HepG2 (cell line): ENCODE results near the gene ARHGAP26. TPM values are rescaled to one million over a fixed set of nuclear protein-coding genes. Genes with fewer than 3 reads are reported as not detected.

Source experiments
- CENPBD1 ChIP-seq: sonication (generic); formaldehyde crosslinking; IDR thresholded peaks from 2 replicates; pipeline ENCODE4 v1.8.0; 2022; ENCODE audit warnings: missing genetic modification reagents, low read depth, mild to moderate bottlenecking, borderline replicate concordance
- DDIT3 ChIP-seq: sonication (generic); formaldehyde crosslinking; IDR thresholded peaks from 2 replicates; pipeline ENCODE4 v1.4.0; 2020; ENCODE audit warnings: mild to moderate bottlenecking, missing genetic modification reagents
- FOXO4 ChIP-seq: sonication (generic); formaldehyde crosslinking; conservative IDR thresholded peaks from 2 replicates; pipeline ENCODE4 v1.8.1; 2023; ENCODE audit warnings: missing genetic modification reagents
- GABPB1 ChIP-seq: IDR thresholded peaks from 2 replicates; pipeline ENCODE4 v1.6.1; 2016; ENCODE audit warnings: mild to moderate bottlenecking, missing genetic modification reagents, moderate library complexity, missing compliant biosample characterization
- HMG20B ChIP-seq: conservative IDR thresholded peaks from 2 replicates; pipeline ENCODE4 v1.6.1; 2016; ENCODE audit warnings: missing genetic modification reagents, missing compliant biosample characterization
- LRRFIP1 ChIP-seq: sonication (generic); formaldehyde crosslinking; conservative IDR thresholded peaks from 2 replicates; pipeline ENCODE4 v1.4.0; 2020; ENCODE audit warnings: missing genetic modification reagents
- NFE2L2 ChIP-seq: fragments of 150-350 bp; IDR thresholded peaks from 2 replicates; pipeline ENCODE4 v1.6.1; 2014; ENCODE audit warnings: low read length
- ONECUT2 ChIP-seq: sonication (generic); formaldehyde crosslinking; IDR thresholded peaks from 2 replicates; pipeline ENCODE4 v1.4.0; 2020; ENCODE audit warnings: missing genetic modification reagents
- SAP130 ChIP-seq: IDR thresholded peaks from 2 replicates; pipeline ENCODE4 v1.6.1; 2016; ENCODE audit warnings: low read depth
- SKIL ChIP-seq: sonication (generic); formaldehyde crosslinking; IDR thresholded peaks from 2 replicates; pipeline ENCODE4 v1.8.0; 2022; ENCODE audit warnings: missing genetic modification reagents, mild to moderate bottlenecking, moderate library complexity, borderline replicate concordance
- SMC3 ChIP-seq: IDR thresholded peaks from 2 replicates; pipeline ENCODE4 v1.6.1; 2011; ENCODE audit warnings: low read length, improper control_type of control experiment
- TCF7L2 ChIP-seq: IDR thresholded peaks from 2 replicates; pipeline ENCODE4 v1.6.1; 2011; ENCODE audit warnings: mild to moderate bottlenecking, low read depth, low read length, moderate library complexity
- WIZ ChIP-seq: sonication (generic); formaldehyde crosslinking; IDR thresholded peaks from 2 replicates; pipeline ENCODE4 v1.5.1; 2020; ENCODE audit warnings: mild to moderate bottlenecking, missing genetic modification reagents
- XRCC5 ChIP-seq: fragments of 200-400 bp; formaldehyde crosslinking; optimal IDR thresholded peaks from 2 replicates; pipeline ENCODE3; 2017; ENCODE audit warnings: mild to moderate bottlenecking, low read length
- ZBTB44 ChIP-seq: sonication (generic); formaldehyde crosslinking; IDR thresholded peaks from 2 replicates; pipeline ENCODE4 v1.4.0; 2020; ENCODE audit warnings: missing genetic modification reagents
- ZFAT ChIP-seq: sonication (generic); formaldehyde crosslinking; conservative IDR thresholded peaks from 2 replicates; pipeline ENCODE4 v1.8.1; 2023; ENCODE audit warnings: missing genetic modification reagents, inconsistent platforms
- ZKSCAN1 ChIP-seq: fragments of 150-350 bp; IDR thresholded peaks from 2 replicates; pipeline ENCODE4 v1.6.1; 2014; ENCODE audit warnings: low read length
- ZNF274 ChIP-seq: sonication (generic); formaldehyde crosslinking; IDR thresholded peaks from 2 replicates; pipeline ENCODE4 v1.5.1; 2020; ENCODE audit warnings: mild to moderate bottlenecking, missing genetic modification reagents
- ZNF331 ChIP-seq: sonication (generic); formaldehyde crosslinking; IDR thresholded peaks from 2 replicates; pipeline ENCODE4 v1.4.0; 2020; ENCODE audit warnings: missing genetic modification reagents
- ZNF33A ChIP-seq: sonication (generic); formaldehyde crosslinking; IDR thresholded peaks from 2 replicates; pipeline ENCODE4 v1.5.1; 2020; ENCODE audit warnings: missing genetic modification reagents, mild to moderate bottlenecking, moderate library complexity, borderline replicate concordance
- ZNF780A ChIP-seq: sonication (generic); formaldehyde crosslinking; IDR thresholded peaks from 2 replicates; pipeline ENCODE4 v1.8.0; 2022; ENCODE audit warnings: mild to moderate bottlenecking, missing genetic modification reagents, moderate library complexity
- polyA plus RNA-seq, 8 experiments: library from polyadenylated mRNA; depleted of rRNA in 3 of 8; stranded (reverse) in 7 of 8; unstranded in 1 of 8; fragments of >200 nt; fragmentation: Illumina TruSeq in 4 of 8; extraction: Trizol in 4 of 8; gene quantifications; 2 replicates each; pipeline versions ENCODE4 v1.2.1 to v1.2.3, GENCODE V29; 2011 to 2016; ENCODE audit warnings: low read depth in 4 of 8, missing spikeins in 1 of 8, mixed read lengths in 1 of 8; ENCODE audit not compliant: insufficient read depth in 1 of 8
- total RNA-seq, 5 experiments: library from RNA; depleted of rRNA; stranded (reverse); fragments of >200 nt; fragmentation: Illumina TruSeq; extraction: Trizol; gene quantifications; 2 replicates each; pipeline ENCODE4 v1.2.3, GENCODE V29; 2016; ENCODE audit warnings: low read depth in 1 of 5

The ARHGAP26 gene
- total and polyA plus RNA-seq, 2 of the 13 experiments (the other 11 are each of a cell fraction or from before 2014, with no cell fraction given) = 9.6 to 18.2 TPM

GRCh38 chr5:142821733-142822487, 51.7 kb downstream of the ARHGAP26 start (continued):
- no peak for TF ChIP-seq HMG20B (CRISPR knock-in tag)
- TF ChIP-seq ZKSCAN1 = no peak
- TF ChIP-seq ONECUT2 (CRISPR knock-in tag) = no peak
- peak; percentile 66; the same call in 1 of the 2 replicates for TF ChIP-seq TCF7L2
- TF ChIP-seq SAP130 (CRISPR knock-in tag) = peak; percentile 43
- no peak for TF ChIP-seq LRRFIP1
- TF ChIP-seq SMC3 = no peak
- TF ChIP-seq ZNF780A (CRISPR knock-in tag) = no peak
- no peak for TF ChIP-seq ZFAT (CRISPR knock-in tag)
- no peak for TF ChIP-seq GABPB1 (CRISPR knock-in tag)
- TF ChIP-seq CENPBD1 (CRISPR knock-in tag) = no peak
- TF ChIP-seq WIZ = no peak
- no peak for TF ChIP-seq ZNF274 (CRISPR knock-in tag)
- no peak for TF ChIP-seq SKIL (CRISPR knock-in tag)
- TF ChIP-seq ZBTB44 (CRISPR knock-in tag) = no peak
- TF ChIP-seq XRCC5 = no peak
- no peak for TF ChIP-seq FOXO4 (CRISPR knock-in tag)
- no peak for TF ChIP-seq ZNF33A (CRISPR knock-in tag)
- no peak for TF ChIP-seq NFE2L2
- no peak for TF ChIP-seq ZNF331 (CRISPR knock-in tag)
- TF ChIP-seq DDIT3 (CRISPR knock-in tag) = no peak
